Suppressor macrophage treated with lipopolysaccharide for 4 hours (primary cell): ENCODE measurements around the gene CCND1.
"Not testable (repeated sequence)": the region's sequence is repeated elsewhere in the genome, so short reads cannot be mapped to it uniquely, and the experiment has no call there.

ENCODE experiments used
- DNase-seq: peaks from one replicate; pipeline ENCODE4 v3.0.0-alpha.2; 2020

Gene CCND1

DNA sequence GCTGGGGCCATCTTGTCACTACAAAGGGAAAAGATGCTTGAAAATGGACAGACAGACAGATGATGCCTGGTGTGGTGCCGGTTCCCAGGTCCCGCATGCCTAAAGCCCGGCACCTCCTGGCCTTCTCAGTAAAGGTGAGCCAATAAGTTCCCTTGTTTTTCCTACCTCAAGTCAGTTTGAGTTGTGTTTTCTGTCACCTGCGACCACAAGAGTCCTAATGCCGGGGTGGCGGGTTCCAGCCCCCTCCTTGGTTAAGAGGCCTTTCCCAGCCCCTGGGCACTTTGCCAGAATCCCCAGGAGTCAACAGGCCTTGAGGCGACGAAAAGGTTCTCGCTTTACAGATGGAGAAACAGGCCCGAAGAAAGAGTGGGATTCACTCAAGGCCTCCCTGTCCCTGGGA lies 53.8 kb downstream of the CCND1 start:
- DNase-seq: no peak

GRCh38 chr11:69695581-69695980 lies 54.6 kb downstream of the CCND1 start:
- no peak for DNase-seq

DNA sequence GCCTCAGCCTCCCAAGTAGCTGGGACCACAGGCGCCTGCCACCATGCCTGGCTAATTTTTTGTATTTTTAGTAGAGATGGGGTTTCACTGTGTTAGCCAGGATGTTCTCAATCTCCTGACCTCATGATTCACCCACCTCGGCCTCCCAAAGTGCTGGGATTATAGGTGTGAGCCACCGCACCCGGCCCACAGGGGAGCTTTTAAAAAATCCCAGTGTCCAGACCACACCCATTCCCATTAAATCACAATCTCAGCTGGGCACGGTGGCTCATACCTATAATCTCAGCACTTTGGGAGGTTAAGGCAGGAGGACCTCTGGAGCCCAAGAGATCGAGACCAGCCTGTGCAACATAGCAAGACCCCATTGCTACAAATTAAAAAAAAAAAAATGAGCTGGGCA lies 55.0 kb downstream of the CCND1 start:
- DNase-seq: not testable (repeated sequence)

DNA sequence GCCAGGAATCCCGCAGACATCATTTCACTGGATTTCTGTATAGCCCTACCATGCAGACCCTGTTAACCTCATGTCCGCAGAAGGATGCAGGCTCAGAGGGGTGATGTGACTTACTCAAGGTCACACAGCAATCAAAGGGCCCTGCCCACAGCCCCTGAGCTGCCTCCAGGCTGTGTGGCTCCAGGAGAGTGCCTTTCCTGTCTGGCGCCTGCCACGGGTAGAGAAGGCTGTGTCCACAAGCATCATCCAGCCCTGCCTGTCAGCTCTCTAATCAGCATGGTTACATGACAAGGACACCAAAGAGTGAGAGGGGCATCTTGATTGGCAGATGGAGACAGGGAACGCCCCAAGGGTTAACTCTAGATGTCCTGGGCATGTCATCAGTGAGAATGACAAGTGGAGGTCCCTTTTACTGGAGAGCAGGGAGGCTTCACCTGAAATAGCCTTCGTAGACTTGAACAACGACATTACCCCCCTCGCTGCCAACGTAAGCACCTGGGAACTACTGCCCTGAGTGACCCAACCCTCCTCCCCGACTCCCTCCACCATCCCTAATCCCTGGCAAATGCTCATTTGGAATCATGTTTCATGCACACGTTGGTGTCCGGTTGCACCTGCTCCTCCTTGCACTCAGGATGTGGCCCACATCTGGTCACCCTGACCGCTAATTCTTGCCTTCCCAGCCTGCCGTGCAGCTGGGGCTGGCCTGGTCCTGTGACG lies 56.0 kb downstream of the CCND1 start:
- DNase-seq: no peak

DNA sequence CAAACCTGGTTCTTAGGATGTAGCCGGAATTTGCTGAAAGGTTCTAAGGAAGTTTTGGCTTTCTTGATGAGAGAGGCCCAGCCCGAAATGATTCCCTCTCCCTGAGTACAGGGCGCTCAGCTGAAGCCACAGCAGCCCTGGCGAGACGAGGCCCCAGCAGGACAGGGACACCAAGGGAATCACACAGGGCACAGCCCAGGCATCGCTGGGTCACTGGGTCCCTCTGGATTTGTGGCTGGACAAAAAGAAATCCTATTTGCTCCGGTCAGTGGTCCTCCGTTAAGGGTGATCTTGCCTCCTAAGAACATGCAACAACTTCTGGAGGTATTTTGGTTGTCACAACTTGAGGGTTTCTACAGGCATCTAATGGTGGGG lies 56.5 kb downstream of the CCND1 start:
- no peak for DNase-seq

DNA sequence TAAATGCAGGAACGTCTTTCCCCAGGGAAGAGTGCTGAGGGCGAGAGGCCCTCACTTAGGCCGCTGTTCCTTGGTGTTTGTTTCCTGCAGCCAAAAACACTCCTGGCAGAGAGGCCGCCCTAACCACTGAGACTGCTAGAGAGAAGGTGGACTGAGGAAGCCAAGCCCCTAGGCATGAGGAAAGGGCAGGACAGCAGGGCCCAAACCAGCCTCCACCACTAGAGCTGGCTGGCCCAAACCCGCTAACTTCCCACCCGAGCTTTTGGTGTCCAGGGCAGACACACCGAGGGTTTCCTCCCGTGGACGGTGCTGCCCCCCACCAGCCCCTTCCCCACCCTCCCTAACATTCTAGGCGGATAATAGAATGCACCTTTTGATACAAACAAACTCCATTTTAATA lies 56.9 kb downstream of the CCND1 start:
- no peak for DNase-seq

DNA sequence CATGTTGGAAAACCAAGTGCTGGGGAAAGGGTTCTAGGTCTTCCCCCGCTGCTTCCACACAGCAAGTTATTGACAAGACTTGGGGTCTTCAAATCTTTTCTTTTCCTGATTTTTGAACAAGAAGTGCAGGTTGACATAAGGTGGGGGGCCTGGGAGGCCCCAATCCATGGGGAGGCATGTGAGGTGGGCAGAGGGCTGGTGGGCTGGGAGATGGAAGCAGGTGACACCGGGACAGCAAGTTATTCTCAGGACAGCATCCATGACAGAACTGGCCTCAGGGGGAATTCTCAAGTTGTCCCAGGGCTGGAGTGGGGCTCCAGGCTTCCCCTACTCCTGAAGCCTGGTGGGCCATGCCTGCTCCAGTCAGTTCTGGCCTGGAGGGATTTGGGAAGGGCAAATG lies 57.4 kb downstream of the CCND1 start:
- no peak for DNase-seq

DNA sequence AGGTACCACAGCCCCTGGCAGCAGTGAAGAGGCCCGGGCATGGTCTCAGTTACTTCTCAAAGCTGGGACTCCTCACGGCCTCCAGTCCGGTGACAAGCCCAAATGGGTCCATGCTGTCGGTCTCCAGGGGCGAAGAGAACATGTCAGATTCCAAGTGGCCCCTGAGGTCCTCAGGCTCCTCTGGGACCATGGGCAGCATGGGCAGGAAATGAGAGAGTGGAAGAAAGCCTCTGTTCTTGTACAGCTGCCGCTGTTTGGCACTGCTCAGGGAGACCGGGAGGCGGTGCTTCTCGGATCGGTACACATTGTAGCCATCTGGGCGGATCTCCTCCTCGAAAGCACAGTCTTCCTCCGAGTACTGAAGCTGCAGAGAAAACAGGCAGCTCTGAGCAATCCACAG lies 58.3 kb downstream of the CCND1 start:
- no peak for DNase-seq

DNA sequence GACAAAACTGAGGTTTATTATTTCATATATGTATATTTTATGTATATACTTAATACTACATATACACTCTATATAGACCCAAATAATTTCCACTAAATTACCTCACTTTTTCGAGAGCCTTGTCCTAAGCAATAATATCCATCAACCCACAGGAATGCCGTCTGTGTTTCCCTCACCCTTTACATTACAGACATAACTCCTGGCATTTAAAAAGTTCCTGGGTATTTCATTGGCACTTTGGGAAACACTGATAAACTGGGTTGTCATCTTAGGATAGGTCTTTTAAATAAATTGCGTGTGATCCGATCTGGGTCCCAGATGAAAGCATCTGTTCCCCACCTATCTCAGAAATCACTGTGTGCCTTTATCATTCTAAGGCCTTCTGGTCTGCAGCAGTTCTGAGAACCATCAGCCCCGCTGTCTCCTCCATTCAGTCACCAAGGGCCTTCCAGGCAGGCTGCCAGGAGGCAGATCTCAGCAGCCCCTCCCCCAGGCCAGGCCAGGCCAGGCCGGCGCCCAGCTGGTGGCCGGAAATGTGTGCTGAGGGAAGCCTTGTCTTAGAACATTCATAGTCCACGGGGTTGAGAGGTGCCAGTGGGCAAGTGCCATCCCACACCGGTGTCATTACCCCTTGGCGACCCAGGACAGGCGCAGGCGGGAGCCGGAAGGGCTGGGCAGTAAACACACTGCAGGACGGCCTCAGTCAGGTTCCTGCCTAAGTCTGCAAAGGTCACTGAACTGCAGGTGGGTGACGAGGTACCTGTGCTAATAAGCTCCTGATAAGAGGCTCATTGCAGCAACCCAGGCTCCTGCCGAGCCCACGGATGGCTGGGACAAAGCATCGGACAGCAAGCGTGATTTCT lies 59.6 kb downstream of the CCND1 start:
- DNase-seq: no peak

DNA sequence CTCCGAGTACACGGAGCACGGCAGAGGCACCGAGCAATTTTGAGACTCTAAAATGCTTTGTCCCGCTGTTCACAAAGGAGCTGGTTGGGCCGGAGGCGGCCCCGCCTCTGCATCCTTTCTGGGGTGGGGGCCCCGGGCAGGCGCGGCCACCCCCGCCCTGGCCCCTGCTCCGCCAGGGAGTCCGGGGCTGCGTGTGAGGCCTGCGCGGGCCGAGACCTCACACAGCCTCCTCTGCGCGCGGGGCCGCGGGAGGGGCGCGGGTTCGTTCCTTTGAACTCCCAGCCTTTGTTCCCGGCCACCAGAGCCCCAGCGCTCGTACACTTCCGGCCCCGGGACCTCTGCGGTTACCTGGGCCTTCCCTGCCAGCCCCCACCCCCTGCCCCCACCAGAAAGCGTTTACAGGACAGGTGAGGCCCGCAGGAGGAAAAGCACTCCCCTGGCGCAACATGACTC lies 61.3 kb downstream of the CCND1 start:
- no peak for DNase-seq

DNA sequence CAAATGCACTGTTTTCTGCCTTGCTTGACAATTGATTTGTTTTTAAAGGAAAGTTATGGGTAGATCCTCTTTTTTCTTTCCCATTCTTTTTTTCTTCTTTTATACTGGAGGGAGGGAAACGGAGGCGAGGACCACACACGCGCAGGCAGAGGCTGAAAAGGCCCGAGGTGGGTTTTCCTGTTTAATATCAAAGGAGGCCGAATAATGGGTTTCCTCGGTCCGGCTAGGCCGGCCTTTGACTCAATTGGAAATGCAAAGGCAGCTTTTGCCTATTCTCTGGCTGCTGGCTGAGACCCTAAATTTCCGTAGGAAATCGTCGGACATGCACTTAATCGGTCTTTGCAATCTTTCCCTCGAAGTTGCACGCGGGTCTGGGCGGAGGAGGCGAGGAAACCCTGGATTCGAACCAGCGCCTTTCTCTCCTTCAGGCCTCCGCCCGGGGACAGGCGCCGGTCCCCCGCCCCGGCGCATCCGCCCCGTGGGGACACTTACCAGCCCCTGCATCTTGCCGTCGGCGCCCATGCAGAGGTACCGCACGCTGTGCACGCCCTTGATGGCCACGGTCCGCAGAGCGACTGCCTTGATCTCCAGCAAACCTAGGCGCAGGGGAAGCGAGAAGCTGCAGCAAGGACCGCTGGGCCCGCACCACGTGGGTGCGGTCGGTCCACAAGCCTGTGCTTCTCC lies 62.0 kb downstream of the CCND1 start:
- no peak for DNase-seq

GRCh38 chr11:69703453-69703767 lies 62.5 kb downstream of the CCND1 start:
- no peak for DNase-seq
